Astrocyte of the spinal cord (primary cell): ENCODE results near the gene AIPL1.

Experiments
- DNase-seq: peaks from one replicate; pipeline ENCODE4 v3.0.0; 2011; ENCODE audit warnings: low read depth, low spot score
- H3K4me3 ChIP-seq: 2 replicates; pipeline ENCODE4 v1.5.1; 2011; ENCODE audit warnings: low read depth, mild to moderate bottlenecking, low read length, moderate library complexity
- in situ Hi-C: cut with HindIII; loops from 2 replicates; pipeline ENCODE4 v1.10.0; 2017; ENCODE audit warnings: low sequenced_read_pairs
- TF ChIP-seq, protein P1 (sequence below): IDR thresholded peaks from 2 replicates; pipeline ENCODE4 v1.5.1; 2012; ENCODE audit warnings: low read depth, mild to moderate bottlenecking, low read length, inconsistent platforms

The AIPL1 gene

DNA sequence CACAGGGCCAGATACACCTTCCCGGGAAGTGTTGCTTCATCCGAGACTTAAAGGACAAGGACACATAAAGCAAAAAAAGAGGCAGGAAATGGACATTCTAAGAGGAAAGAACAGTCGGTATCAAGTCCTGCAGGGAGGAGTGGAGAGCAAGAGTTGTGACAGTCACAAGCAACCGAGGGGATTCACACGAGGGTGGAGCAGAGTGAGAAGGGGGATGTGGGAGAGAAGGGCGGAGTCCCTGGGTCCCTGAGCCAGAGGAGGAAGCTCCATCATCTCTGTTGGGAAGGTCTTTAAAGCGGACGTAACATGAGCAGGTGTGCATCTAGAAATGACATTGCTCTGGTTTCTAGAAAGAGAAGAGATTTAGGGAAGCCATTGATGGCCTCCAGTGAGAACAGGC lies 47.1 kb downstream of the AIPL1 start:
- TF ChIP-seq, protein P1, sequence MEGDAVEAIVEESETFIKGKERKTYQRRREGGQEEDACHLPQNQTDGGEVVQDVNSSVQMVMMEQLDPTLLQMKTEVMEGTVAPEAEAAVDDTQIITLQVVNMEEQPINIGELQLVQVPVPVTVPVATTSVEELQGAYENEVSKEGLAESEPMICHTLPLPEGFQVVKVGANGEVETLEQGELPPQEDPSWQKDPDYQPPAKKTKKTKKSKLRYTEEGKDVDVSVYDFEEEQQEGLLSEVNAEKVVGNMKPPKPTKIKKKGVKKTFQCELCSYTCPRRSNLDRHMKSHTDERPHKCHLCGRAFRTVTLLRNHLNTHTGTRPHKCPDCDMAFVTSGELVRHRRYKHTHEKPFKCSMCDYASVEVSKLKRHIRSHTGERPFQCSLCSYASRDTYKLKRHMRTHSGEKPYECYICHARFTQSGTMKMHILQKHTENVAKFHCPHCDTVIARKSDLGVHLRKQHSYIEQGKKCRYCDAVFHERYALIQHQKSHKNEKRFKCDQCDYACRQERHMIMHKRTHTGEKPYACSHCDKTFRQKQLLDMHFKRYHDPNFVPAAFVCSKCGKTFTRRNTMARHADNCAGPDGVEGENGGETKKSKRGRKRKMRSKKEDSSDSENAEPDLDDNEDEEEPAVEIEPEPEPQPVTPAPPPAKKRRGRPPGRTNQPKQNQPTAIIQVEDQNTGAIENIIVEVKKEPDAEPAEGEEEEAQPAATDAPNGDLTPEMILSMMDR: no peak
- in situ Hi-C loops: no loop called here
- DNase-seq: no peak
- H3K4me3 ChIP-seq: no peak overlapping the region

DNA sequence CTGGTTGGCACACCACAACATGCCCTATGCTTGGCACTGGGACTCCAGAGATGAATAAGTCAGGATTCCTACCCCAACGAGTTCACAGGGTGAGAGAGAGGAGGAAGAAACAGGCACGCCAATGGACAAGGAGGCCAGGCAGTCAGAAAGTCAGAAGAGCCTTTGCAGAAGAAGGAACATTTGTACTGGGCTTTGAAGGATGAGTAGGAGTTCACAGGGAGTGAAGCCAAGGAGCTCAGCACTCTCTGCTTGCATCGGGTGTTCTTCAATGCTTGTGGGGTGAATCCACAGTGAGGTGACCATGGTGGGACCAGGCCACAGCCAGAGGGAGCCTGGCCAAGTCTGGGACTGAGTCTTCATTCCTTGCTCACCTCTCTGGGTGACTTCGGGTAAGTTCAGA lies 47.5 kb downstream of the AIPL1 start:
- H3K4me3 ChIP-seq: no peak overlapping the region
- no peak for DNase-seq
- TF ChIP-seq, protein P1: no peak
- in situ Hi-C loops: no loop called here

DNA sequence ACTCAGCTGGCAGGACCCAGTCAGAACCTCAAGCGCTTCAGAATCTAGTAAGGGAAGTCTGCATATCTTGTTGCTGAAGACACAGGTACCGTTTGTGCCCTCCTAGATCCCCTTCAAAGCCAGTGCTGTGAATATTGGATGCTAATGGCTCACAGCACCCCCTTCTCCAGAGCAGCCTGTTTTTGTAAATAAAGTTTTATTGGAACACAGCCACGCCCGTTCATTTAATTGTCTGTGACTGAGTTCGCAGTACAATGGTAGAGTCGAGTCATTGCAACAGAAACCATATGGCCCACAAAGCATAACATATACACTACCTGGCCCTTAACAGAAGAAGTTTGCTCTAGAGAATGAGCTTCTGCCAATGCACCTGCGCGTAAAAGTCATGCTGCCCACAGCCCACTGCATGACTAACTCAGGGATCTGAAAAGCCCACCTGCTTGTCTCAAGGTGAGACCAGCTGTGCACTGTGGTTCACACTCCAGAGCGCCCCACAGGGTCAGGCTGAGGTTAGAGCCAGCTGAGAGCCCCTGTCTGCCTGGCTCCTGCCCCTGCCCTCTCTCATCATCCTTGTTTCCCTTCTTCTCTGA lies 48.8 kb downstream of the AIPL1 start:
- no peak for DNase-seq
- in situ Hi-C loops: no loop called here
- TF ChIP-seq, protein P1: no peak
- H3K4me3 ChIP-seq: no peak overlapping the region

DNA sequence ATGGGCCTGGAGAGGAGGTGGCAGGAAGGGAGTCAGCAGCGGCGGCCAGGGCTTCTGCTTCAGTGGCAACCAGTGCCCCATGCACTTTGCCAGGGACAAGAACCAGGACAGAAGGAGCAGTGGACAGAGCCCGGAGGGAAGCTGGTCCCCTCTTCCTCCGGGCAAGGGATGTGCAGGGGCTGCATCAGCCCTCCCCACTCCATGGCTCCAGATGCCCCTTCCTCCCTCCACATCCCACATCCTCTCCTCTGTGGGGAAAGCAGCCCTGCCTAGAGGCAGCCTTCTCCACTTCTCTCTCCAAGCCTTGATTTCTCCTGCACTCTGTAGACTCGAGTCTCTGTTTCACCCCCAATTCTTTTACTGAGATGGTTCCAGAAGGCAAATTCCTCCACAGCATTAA lies 50.4 kb downstream of the AIPL1 start:
- TF ChIP-seq, protein P1: no peak
- in situ Hi-C loops: no loop called here
- no peak overlapping the region for H3K4me3 ChIP-seq
- DNase-seq: no peak

DNA sequence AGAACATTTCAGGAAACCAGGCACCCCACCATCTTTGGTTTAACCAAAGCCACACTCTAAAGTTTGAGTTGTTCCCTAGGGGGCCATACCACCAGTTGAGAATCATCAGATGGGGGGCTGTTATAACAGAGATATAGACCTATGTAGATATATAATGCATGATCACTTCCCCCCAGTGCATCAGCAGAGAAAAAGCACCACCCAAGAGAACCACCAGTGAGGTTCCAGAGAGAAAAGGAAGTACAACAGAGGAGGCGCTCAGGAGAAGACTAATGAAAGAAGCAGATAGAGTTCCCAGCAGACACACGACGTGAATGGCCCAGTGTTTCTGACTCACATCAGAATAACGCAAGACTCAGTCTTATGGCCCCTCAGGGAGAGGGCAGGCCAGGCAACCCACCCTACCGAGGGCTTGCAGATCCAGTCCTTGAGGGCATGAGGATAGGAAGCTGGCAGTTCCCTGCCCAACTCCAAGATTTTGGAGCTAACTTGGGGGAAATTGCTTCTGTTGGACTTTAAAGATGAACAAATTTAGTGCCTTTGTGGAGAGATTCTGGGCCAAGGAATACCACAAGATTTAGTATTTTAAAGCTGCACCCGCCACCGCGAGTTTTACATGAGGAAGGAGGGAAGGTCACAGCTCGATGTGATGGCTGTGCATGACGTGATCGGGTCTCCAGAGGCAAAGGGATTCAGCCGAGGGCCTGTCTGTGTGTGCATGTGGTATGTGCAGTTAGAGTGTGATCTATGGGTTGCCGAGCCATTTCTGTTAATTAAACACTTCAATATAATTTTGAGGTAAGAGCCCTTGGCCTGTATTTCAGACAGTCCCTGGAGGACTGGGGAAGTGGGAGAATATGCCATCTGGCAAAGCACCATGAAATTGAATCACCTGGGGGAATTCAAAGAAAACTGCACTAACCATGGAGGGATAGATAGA lies 53.1 kb downstream of the AIPL1 start:
- in situ Hi-C loops: no loop called here
- TF ChIP-seq, protein P1: no peak
- no peak for DNase-seq
- no peak overlapping the region for H3K4me3 ChIP-seq

DNA sequence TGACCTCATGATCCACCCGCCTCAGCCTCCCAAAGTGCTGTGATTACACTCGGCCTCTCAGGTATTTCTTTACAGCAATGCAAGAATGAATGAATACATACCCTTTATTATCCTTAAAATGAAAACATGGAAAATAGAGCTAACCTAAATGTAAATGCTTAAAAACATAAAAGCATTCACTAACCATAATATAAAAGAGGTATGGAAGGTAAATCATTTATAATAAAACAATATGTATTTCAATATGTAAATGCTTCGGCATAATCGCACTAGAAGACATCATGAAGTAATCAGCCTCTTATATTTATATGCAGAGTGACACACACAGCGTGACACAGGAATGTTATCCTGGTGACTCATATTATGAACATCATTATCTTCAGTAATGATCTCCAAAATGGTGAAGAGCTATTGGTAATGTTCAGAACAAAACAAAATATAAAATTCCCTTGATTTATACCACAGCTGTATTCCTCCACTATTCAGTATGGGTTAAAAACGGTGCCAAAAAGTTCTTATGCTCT lies 53.9 kb downstream of the AIPL1 start:
- TF ChIP-seq, protein P1: no peak
- no peak for DNase-seq
- no peak overlapping the region for H3K4me3 ChIP-seq
- in situ Hi-C loops: no loop called here
